Right atrium auricular region (tissue), 2 donors: ENCODE measurements around the gene RTN4. TPM values are rescaled to one million over a fixed set of nuclear protein-coding genes. Genes with fewer than 3 reads are reported as not detected.

Experiments
- DNase-seq: peaks from one replicate; pipeline ENCODE4 v3.0.0-alpha.2; 2019; ENCODE audit warnings: low spot score
- H3K27ac ChIP-seq, 2 donors: fragments of 200-600 bp; sonication (generic); 1 replicate in 1 of 2; 2 replicates in 1 of 2; pipeline ENCODE4 v1.5.1; 2016 to 2019
- H3K27me3 ChIP-seq, 2 donors: fragments of 200-600 bp; sonication (generic); one replicate each; pipeline versions ENCODE4 v1.5.1 to v1.6.0; 2017 to 2019
- H3K36me3 ChIP-seq: fragments of 200-600 bp; sonication (generic); one replicate; pipeline ENCODE4 v1.5.1; 2016
- H3K4me1 ChIP-seq, 2 donors: fragments of 200-600 bp; sonication (generic); one replicate each; pipeline versions ENCODE4 v1.5.1 to v1.6.0; 2017 to 2019
- H3K4me3 ChIP-seq, 2 donors: fragments of 200-600 bp; sonication (generic); 1 replicate in 1 of 2; 2 replicates in 1 of 2; pipeline ENCODE4 v1.5.1; 2017 to 2019; ENCODE audit warnings: mild to moderate bottlenecking in 1 of 2, moderate library complexity in 1 of 2
- H3K9me3 ChIP-seq, 2 donors: fragments of 200-600 bp; sonication (generic); one replicate each; pipeline ENCODE4 v1.5.1; 2019
- CTCF ChIP-seq, 2 donors: fragments of 200-600 bp; sonication (generic); IDR thresholded peaks; one replicate each; pipeline ENCODE4 v1.5.1; 2019; ENCODE audit warnings: antibody characterized with exemption in 2 of 2
- total RNA-seq, 2 donors: library from RNA; depleted of rRNA; stranded (reverse); fragments of >200 nt; gene quantifications; one replicate each; pipeline ENCODE4 v1.1.0, GENCODE V29; 2016

The RTN4 gene
- total RNA-seq, 2 donors from 2014 or later: 152 to 203 TPM

- Histone ChIP-seq H3K27me3 (no peaks in the 10 kb centered on the region), H3K27ac (no peak overlapping the region), H3K36me3 (no peaks in the 10 kb centered on the region), H3K4me3 (no peak overlapping the region), H3K4me1 (peaks cover 0 to 40% of the 10 kb centered on the region in 2 donors), H3K9me3 (no peaks in the 10 kb centered on the region)
- no peak for TF ChIP-seq CTCF (IDR thresholded peaks at IDR 0.05)
- DNase-seq: no peak
Observed at GRCh38 chr2:55030766-55031165, 19.5 kb downstream of the RTN4 start.

GRCh38 chr2:55029098-55029497, 21.2 kb downstream of the RTN4 start:
- Histone ChIP-seq H3K9me3 (no peaks in the 10 kb centered on the region), H3K4me1 (peaks cover 0 to 42% of the 10 kb centered on the region in 2 donors), H3K27ac (no peak overlapping the region), H3K27me3 (no peaks in the 10 kb centered on the region), H3K4me3 (no peak overlapping the region), H3K36me3 (no peaks in the 10 kb centered on the region)
- TF ChIP-seq CTCF (IDR thresholded peaks at IDR 0.05): no peak
- DNase-seq: no peak

GRCh38 chr2:55027226-55027625, 23.0 kb downstream of the RTN4 start:
- DNase-seq: no peak
- Histone ChIP-seq H3K36me3 (no peaks in the 10 kb centered on the region), H3K4me1 (peaks cover 0 to 42% of the 10 kb centered on the region in 2 donors), H3K9me3 (no peaks in the 10 kb centered on the region), H3K27me3 (no peaks in the 10 kb centered on the region), H3K27ac (no peak overlapping the region), H3K4me3 (no peak overlapping the region)
- TF ChIP-seq CTCF (IDR thresholded peaks at IDR 0.05): no peak

GRCh38 chr2:55026202-55026601, 24.0 kb downstream of the RTN4 start:
- no peaks in the 10 kb centered on the region for H3K27me3 ChIP-seq
- no peak for DNase-seq
- TF ChIP-seq CTCF (IDR thresholded peaks at IDR 0.05): no peak
- H3K27ac ChIP-seq: no peak overlapping the region
- H3K4me1 ChIP-seq: peaks cover 0 to 39% of the 10 kb centered on the region in 2 donors
- H3K4me3 ChIP-seq: no peak overlapping the region
- no peaks in the 10 kb centered on the region for H3K9me3 ChIP-seq
- H3K36me3 ChIP-seq: no peaks in the 10 kb centered on the region

- DNase-seq: no peak
- Histone ChIP-seq H3K4me3 (no peak overlapping the region), H3K9me3 (no peaks in the 10 kb centered on the region), H3K27ac (no peak overlapping the region), H3K36me3 (no peaks in the 10 kb centered on the region), H3K4me1 (peaks cover 0 to 38% of the 10 kb centered on the region in 2 donors), H3K27me3 (no peaks in the 10 kb centered on the region)
- no peak for TF ChIP-seq CTCF (IDR thresholded peaks at IDR 0.05)
Observed at GRCh38 chr2:55025627-55026026, 24.6 kb downstream of the RTN4 start.

GRCh38 chr2:55025082-55025481, 25.2 kb downstream of the RTN4 start:
- Histone ChIP-seq H3K4me3 (no peak overlapping the region), H3K36me3 (no peaks in the 10 kb centered on the region), H3K27ac (no peak overlapping the region), H3K4me1 (peaks cover 0 to 38% of the 10 kb centered on the region in 2 donors), H3K27me3 (no peaks in the 10 kb centered on the region), H3K9me3 (no peaks in the 10 kb centered on the region)
- DNase-seq: no peak
- no peak for TF ChIP-seq CTCF (IDR thresholded peaks at IDR 0.05)
